HG03135 (cell line): ENCODE results near the gene ZSWIM6.

Experiments used
- ATAC-seq: cut with Tn5 transposase; IDR thresholded peaks from one replicate; pipeline ENCODE4 v1.9.1; 2021; ENCODE audit warnings: mild to moderate bottlenecking, moderate library complexity; ENCODE audit not compliant: unreplicated experiment

The ZSWIM6 gene

GRCh38 chr5:61526207-61526519 is 194.1 kb downstream of the ZSWIM6 start:
- ATAC-seq: no peak

GRCh38 chr5:61532983-61533382 is 200.9 kb downstream of the ZSWIM6 start:
- ATAC-seq: no peak

GRCh38 chr5:61534481-61535267 is 202.6 kb downstream of the ZSWIM6 start:
- ATAC-seq: peak; percentile 90

- ATAC-seq: no peak
These were observed 203.8 kb downstream of the ZSWIM6 start for GRCh38 chr5:61535828-61536227.

GRCh38 chr5:61536922-61537321 is 204.9 kb downstream of the ZSWIM6 start:
- no peak for ATAC-seq

GRCh38 chr5:61538722-61539501 is 206.9 kb downstream of the ZSWIM6 start:
- no peak for ATAC-seq

GRCh38 chr5:61549530-61549929 is 217.5 kb downstream of the ZSWIM6 start:
- no peak for ATAC-seq

GRCh38 chr5:61551637-61552313 is 219.7 kb downstream of the ZSWIM6 start:
- ATAC-seq: no peak

- ATAC-seq: no peak
These were observed 227.1 kb downstream of the ZSWIM6 start for GRCh38 chr5:61559146-61559545.

GRCh38 chr5:61559722-61560121 is 227.7 kb downstream of the ZSWIM6 start:
- no peak for ATAC-seq

GRCh38 chr5:61563401-61563800 is 231.3 kb downstream of the ZSWIM6 start:
- no peak for ATAC-seq

GRCh38 chr5:61567337-61567736 is 235.3 kb downstream of the ZSWIM6 start:
- ATAC-seq: no peak

GRCh38 chr5:61569353-61569752 is 237.3 kb downstream of the ZSWIM6 start:
- ATAC-seq: no peak

- no peak for ATAC-seq
These were observed 238.7 kb downstream of the ZSWIM6 start for GRCh38 chr5:61570767-61571166.

GRCh38 chr5:61572959-61573358 is 240.9 kb downstream of the ZSWIM6 start:
- ATAC-seq: no peak

GRCh38 chr5:61575103-61575502 is 243.0 kb downstream of the ZSWIM6 start:
- no peak for ATAC-seq

GRCh38 chr5:61575581-61575980 is 243.5 kb downstream of the ZSWIM6 start:
- ATAC-seq: no peak

- no peak for ATAC-seq
These were observed 244.5 kb downstream of the ZSWIM6 start for GRCh38 chr5:61576556-61576955.

- no peak for ATAC-seq
These were observed 246.9 kb downstream of the ZSWIM6 start for GRCh38 chr5:61578858-61579503.

- no peak for ATAC-seq
These were observed 250.3 kb downstream of the ZSWIM6 start for GRCh38 chr5:61582205-61582820.

GRCh38 chr5:61582887-61583286 is 250.8 kb downstream of the ZSWIM6 start:
- ATAC-seq: no peak
